Endothelial cell of umbilical vein (primary cell): ENCODE results near the gene RGL4. TPM values are rescaled to one million over a fixed set of nuclear protein-coding genes. Genes with fewer than 3 reads are reported as not detected.

Experiments
- BruUV-seq: library from RNA; stranded (reverse); fragments of 400-500 nt; replicated peaks from 2 replicates; lab custom pipeline; 2021; lab: Mats Ljungman, UMichigan
- CTCF ChIA-PET: fragments of 300-600, 350-600 bp; sonication (Branson Sonifier 250); formaldehyde crosslinking; loops from one replicate; lab custom pipeline; 2021; ENCODE audit warnings: antibody characterized with exemption, inconsistent platforms; lab: Charles Lee
- POLR2A ChIA-PET: fragments of 300-600, 350-600 bp; sonication (Branson Sonifier 250); formaldehyde crosslinking; loops from one replicate; lab custom pipeline; 2021; ENCODE audit warnings: antibody characterized with exemption, inconsistent platforms; lab: Charles Lee
- DNase-seq: peaks from one replicate; pipeline ENCODE4 v3.0.0-alpha.2; 2011; ENCODE audit warnings: low read depth, low spot score
- FAIRE-seq: peaks from 2 replicates; lab custom pipeline; 2011; peaks lifted over from hg19 to GRCh38; lab: Jason Lieb, UNC
- H2AFZ ChIP-seq: 2 replicates; pipeline ENCODE4 v1.6.0; 2012; ENCODE audit warnings: low read depth, low read length, control low read depth, inconsistent platforms
- H3K27ac ChIP-seq: 2 replicates; pipeline ENCODE4 v1.5.1; 2011; ENCODE audit warnings: low read depth, mild to moderate bottlenecking, control low read depth, low read length, moderate library complexity; ENCODE audit not compliant: insufficient read depth
- H3K27me3 ChIP-seq, 2 experiments: 2 replicates each; pipeline versions ENCODE4 v1.6.0 to v1.6.1; 2011; ENCODE audit warnings: low read length in 2 of 2, mixed read lengths in 1 of 2; ENCODE audit not compliant: control insufficient read depth in 2 of 2, insufficient read depth in 2 of 2
- H3K36me3 ChIP-seq, 2 experiments: 2 replicates in 1 of 2; 3 replicates in 1 of 2; pipeline ENCODE4 v1.5.1; 2011; ENCODE audit warnings: low read length in 2 of 2, mild to moderate bottlenecking in 1 of 2, moderate library complexity in 1 of 2; ENCODE audit not compliant: control insufficient read depth in 2 of 2, insufficient read depth in 2 of 2; ENCODE audit errors: extremely low read depth in 1 of 2
- H3K4me1 ChIP-seq: 3 replicates; pipeline ENCODE4 v1.5.1; 2011; ENCODE audit warnings: mild to moderate bottlenecking, low read length; ENCODE audit not compliant: control insufficient read depth, insufficient read depth; ENCODE audit errors: extremely low read depth
- H3K4me2 ChIP-seq: 2 replicates; pipeline ENCODE4 v1.6.1; 2011; ENCODE audit warnings: low read length, control low read depth, mixed read lengths; ENCODE audit not compliant: insufficient read depth
- H3K4me3 ChIP-seq, 3 experiments: fragments of 200-600 bp in 1 of 3; sonication (generic), shearing (Covaris generic) in 1 of 3; replicated peaks in 1 of 3; 2 replicates each; pipeline ENCODE4 v1.5.1; 2011 to 2016; ENCODE audit warnings: control low read depth in 3 of 3, low read length in 3 of 3, mild to moderate bottlenecking in 2 of 3, inconsistent platforms in 1 of 3, low read depth in 1 of 3, moderate library complexity in 1 of 3; ENCODE audit not compliant: insufficient read depth in 1 of 3
- H3K79me2 ChIP-seq: 2 replicates; pipeline ENCODE4 v1.6.0; 2012; ENCODE audit warnings: low read length, inconsistent platforms; ENCODE audit not compliant: control insufficient read depth, insufficient read depth
- H3K9ac ChIP-seq: replicated peaks from 2 replicates; pipeline ENCODE3; 2011; ENCODE audit warnings: low read length, control low read depth; ENCODE audit not compliant: insufficient read depth; ENCODE audit errors: extremely low read depth
- H3K9me1 ChIP-seq: replicated peaks from 3 replicates; pipeline ENCODE4 v1.6.0; 2011; ENCODE audit warnings: mild to moderate bottlenecking, low read length; ENCODE audit not compliant: control insufficient read depth, insufficient read depth; ENCODE audit errors: extremely low read depth
- H3K9me3 ChIP-seq: replicated peaks from 2 replicates; pipeline ENCODE4 v1.5.1; 2012; ENCODE audit warnings: low read length, inconsistent platforms; ENCODE audit not compliant: control insufficient read depth, insufficient read depth
- H4K20me1 ChIP-seq: replicated peaks from 2 replicates; pipeline ENCODE3; 2011; ENCODE audit warnings: mild to moderate bottlenecking, low read length; ENCODE audit not compliant: control insufficient read depth, insufficient read depth; ENCODE audit errors: extremely low read depth
- EZH2 ChIP-seq: IDR thresholded peaks from 2 replicates; pipeline ENCODE4 v1.6.1; 2012; ENCODE audit warnings: borderline replicate concordance, low read depth, mild to moderate bottlenecking, moderate library complexity, low read length, inconsistent platforms; ENCODE audit not compliant: severe bottlenecking
- FOS ChIP-seq: IDR thresholded peaks from 2 replicates; pipeline ENCODE4 v1.6.1; 2011; ENCODE audit warnings: mild to moderate bottlenecking, low read length, moderate library complexity, borderline replicate concordance; ENCODE audit not compliant: insufficient read depth
- GATA2 ChIP-seq: IDR thresholded peaks from 2 replicates; pipeline ENCODE4 v1.7.0; 2011; ENCODE audit warnings: low read depth, mild to moderate bottlenecking, moderate library complexity, mixed read lengths, low read length; ENCODE audit not compliant: insufficient read length, insufficient read depth
- JUN ChIP-seq: IDR thresholded peaks from 2 replicates; pipeline ENCODE4 v1.6.1; 2011; ENCODE audit warnings: borderline replicate concordance, low read depth; ENCODE audit not compliant: insufficient read length, insufficient read depth
- MYC ChIP-seq: IDR thresholded peaks from one replicate; pipeline ENCODE4 v1.6.1; 2011; ENCODE audit warnings: mild to moderate bottlenecking, low read depth, low read length
- POLR2A ChIP-seq: IDR thresholded peaks from 2 replicates; pipeline ENCODE4 v1.6.1; 2012; ENCODE audit warnings: low read depth, mild to moderate bottlenecking, control low read depth, low read length
- POLR2AphosphoS5 ChIP-seq: IDR thresholded peaks from 2 replicates; pipeline ENCODE4 v1.6.1; 2012; ENCODE audit warnings: low read depth, mild to moderate bottlenecking, control low read depth, low read length, moderate library complexity; ENCODE audit not compliant: insufficient read depth
- dilution Hi-C: fragments of 300-500 bp; cut with MboI; formaldehyde crosslinking; loops from one replicate; pipeline ENCODE4 v1.15.0; 2019; ENCODE audit warnings: low sequenced_read_pairs; ENCODE audit not compliant: extremely low pct_ligation_motif_present
- intact Hi-C: fragments of 100-400 bp; cut with micrococcal nuclease; formaldehyde crosslinking; loops from one replicate; pipeline ENCODE4 v1.10.0; 2022
- polyA plus RNA-seq, 4 experiments: library from polyadenylated mRNA; depleted of rRNA in 3 of 4; stranded (reverse) in 3 of 4; unstranded in 1 of 4; fragments of >200 nt; gene quantifications; 2 replicates each; pipeline versions ENCODE4 v1.2.1 to v1.2.3, GENCODE V29; 2011 to 2012; ENCODE audit warnings: missing spikeins in 1 of 4
- total RNA-seq: library from RNA; stranded (reverse); gene quantifications from 2 replicates; pipeline ENCODE4 v1.2.3, GENCODE V29; 2021
- TF ChIP-seq, protein P1 (sequence below): IDR thresholded peaks from 2 replicates; pipeline ENCODE4 v1.6.1; 2011; ENCODE audit not compliant: insufficient read depth, insufficient read length
- TF ChIP-seq, protein P2 (sequence below), 2 donors: IDR thresholded peaks; 1 replicate in 1 of 2; 2 replicates in 1 of 2; pipeline ENCODE4 v1.5.1; 2011; ENCODE audit warnings: low read length in 2 of 2, mild to moderate bottlenecking in 2 of 2, moderate library complexity in 2 of 2, control low read depth in 1 of 2, inconsistent platforms in 1 of 2, low read depth in 1 of 2; ENCODE audit not compliant: insufficient read depth in 1 of 2; ENCODE audit errors: extremely low read depth in 1 of 2

The RGL4 gene
- total and polyA plus RNA-seq, 2 donors (not counting 3 experiments of a cell fraction or from before 2014, with no cell fraction given), result not detected

DNA sequence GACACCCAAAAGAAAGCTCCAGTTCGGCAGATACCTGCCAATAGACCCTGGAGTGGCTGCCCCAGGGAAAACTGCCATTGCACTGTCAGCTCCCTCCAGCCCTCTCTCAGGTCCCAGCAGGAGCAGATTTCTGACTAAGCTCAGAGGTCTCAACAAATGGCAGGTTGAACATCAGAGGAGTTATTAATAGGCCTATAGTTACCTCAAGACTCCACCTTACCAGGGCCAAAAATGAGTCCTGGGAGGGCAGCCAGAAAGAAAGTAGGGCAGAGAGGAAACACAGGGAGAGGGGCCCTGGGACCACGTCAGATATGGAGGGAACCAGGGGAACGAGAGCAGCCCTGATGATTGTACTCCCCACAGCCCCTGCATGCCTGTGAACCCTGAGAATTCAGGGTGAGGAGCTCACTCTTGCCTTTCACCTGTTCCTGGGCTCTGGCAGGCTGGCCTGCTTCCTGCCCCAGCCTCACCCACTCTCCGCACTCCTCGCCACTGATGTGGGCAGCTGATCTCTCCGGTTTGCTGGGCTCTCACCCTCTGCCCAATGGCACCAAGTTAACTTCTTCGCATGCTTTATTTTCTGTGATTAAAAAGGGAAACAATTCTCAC is 4.3 kb upstream of the RGL4 start:
- intact Hi-C loops, result no loop called here
- Histone ChIP-seq H3K9me3 (no peaks in the 10 kb centered on the region), H3K9me1 (no peaks in the 10 kb centered on the region), H3K4me1 (no peaks in the 10 kb centered on the region), H3K4me3 (no peak overlapping the region), H3K4me2 (no peak overlapping the region), H3K79me2 (no peaks in the 10 kb centered on the region), H3K27ac (no peak overlapping the region), H3K36me3 (peaks cover 0 to 8% of the 10 kb centered on the region in 2 experiments), H3K27me3 (no peaks in the 10 kb centered on the region), H3K9ac (no peak overlapping the region), H4K20me1 (no peaks in the 10 kb centered on the region), H2AFZ (no peak overlapping the region)
- FAIRE-seq (no peak), DNase-seq (no peak)
- BruUV-seq, result no TSS peak
- POLR2A ChIA-PET, result no interaction called here
- dilution Hi-C loops, result no loop called here
- CTCF ChIA-PET, result interaction anchor here (1.3 kb wide), 1 partner anchor 11 kb away, joined by 3 read pairs; no protein-coding TSS in a partner anchor
- no peak for TF ChIP-seq GATA2
- TF ChIP-seq MYC, result no peak
- TF ChIP-seq POLR2A, result no peak
- TF ChIP-seq JUN, result no peak
- no peak for TF ChIP-seq POLR2AphosphoS5
- TF ChIP-seq, protein P1, sequence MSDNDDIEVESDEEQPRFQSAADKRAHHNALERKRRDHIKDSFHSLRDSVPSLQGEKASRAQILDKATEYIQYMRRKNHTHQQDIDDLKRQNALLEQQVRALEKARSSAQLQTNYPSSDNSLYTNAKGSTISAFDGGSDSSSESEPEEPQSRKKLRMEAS, result no peak
- no peak for TF ChIP-seq FOS
- no peak for TF ChIP-seq EZH2

DNA sequence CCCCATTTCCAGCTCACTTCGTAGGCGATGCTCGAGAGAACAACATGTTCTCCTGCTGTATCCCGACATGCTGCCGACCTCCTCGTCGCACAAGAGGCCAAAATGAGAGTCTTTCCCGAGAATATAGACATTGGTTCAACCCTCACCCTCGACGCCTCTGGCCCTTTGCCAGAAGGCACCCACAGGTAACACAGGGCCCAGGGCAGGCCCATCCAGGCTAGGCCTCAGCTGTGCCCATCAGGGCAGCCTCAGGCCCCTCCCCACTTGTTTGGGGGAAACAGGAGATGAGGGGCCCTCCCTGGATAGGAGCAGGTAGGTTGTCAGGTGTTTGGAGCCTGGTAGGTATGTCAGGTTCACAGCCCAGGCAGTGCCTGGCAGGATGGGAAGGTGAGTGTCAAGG is 2.7 kb upstream of the RGL4 start:
- CTCF ChIA-PET, result no interaction called here
- intact Hi-C loops, result no loop called here
- dilution Hi-C loops, result no loop called here

More for the DNA sequence above, 2.7 kb upstream of the RGL4 start:
- no peak for FAIRE-seq
- Histone ChIP-seq H3K9me1 (no peaks in the 10 kb centered on the region), H3K79me2 (no peaks in the 10 kb centered on the region), H3K27ac (no peak overlapping the region), H3K9me3 (no peaks in the 10 kb centered on the region), H3K36me3 (peaks cover 0 to 8% of the 10 kb centered on the region in 2 experiments), H2AFZ (no peak overlapping the region), H3K4me3 (no peak overlapping the region), H3K9ac (no peak overlapping the region), H4K20me1 (no peaks in the 10 kb centered on the region), H3K27me3 (no peaks in the 10 kb centered on the region), H3K4me1 (no peaks in the 10 kb centered on the region), H3K4me2 (no peak overlapping the region)
- POLR2A ChIA-PET, result no interaction called here
- DNase-seq, result no peak
- TF ChIP-seq JUN (no peak), POLR2AphosphoS5 (no peak), GATA2 (no peak), POLR2A (no peak), FOS (no peak), MYC (no peak), EZH2 (no peak)
- TF ChIP-seq, protein P1, result no peak
- TF ChIP-seq, protein P2, sequence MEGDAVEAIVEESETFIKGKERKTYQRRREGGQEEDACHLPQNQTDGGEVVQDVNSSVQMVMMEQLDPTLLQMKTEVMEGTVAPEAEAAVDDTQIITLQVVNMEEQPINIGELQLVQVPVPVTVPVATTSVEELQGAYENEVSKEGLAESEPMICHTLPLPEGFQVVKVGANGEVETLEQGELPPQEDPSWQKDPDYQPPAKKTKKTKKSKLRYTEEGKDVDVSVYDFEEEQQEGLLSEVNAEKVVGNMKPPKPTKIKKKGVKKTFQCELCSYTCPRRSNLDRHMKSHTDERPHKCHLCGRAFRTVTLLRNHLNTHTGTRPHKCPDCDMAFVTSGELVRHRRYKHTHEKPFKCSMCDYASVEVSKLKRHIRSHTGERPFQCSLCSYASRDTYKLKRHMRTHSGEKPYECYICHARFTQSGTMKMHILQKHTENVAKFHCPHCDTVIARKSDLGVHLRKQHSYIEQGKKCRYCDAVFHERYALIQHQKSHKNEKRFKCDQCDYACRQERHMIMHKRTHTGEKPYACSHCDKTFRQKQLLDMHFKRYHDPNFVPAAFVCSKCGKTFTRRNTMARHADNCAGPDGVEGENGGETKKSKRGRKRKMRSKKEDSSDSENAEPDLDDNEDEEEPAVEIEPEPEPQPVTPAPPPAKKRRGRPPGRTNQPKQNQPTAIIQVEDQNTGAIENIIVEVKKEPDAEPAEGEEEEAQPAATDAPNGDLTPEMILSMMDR (IDR thresholded peaks at IDR 0.05; ENCODE audit: extremely low read depth in 1 of 2, insufficient read depth in 1 of 2, low read depth in 1 of 2, low read length in 2 of 2), result no peak
- no TSS peak for BruUV-seq
